GM12878 (cell line): ENCODE results near the gene PROZ. TPM values are rescaled to one million over a fixed set of nuclear protein-coding genes. Genes with fewer than 3 reads are reported as not detected.

Experiments
- ATAC-seq: fragments of 200-7000 bp; cut with Tn5 transposase; 3 replicates; pipeline ENCODE4 v1.9.1; 2020; ENCODE audit warnings: mild to moderate bottlenecking, moderate library complexity
- BruUV-seq: library from RNA; stranded (reverse); fragments of 400-500 nt; replicated peaks from 2 replicates; lab custom pipeline; 2021; lab: Mats Ljungman, UMichigan
- CTCF ChIA-PET: fragments of 300-600 bp; sonication (Branson Sonifier 250); formaldehyde crosslinking; extraction: SDS; loops from one replicate; lab custom pipeline; 2021; ENCODE audit warnings: inconsistent platforms; lab: Yijun Ruan, JAX
- POLR2A ChIA-PET: fragments of 350-600 bp; formaldehyde crosslinking; extraction: SDS; loops from one replicate; lab custom pipeline; 2021; ENCODE audit warnings: inconsistent platforms; lab: Charles Lee
- RAD21 ChIA-PET: fragments of 300-600 bp; sonication (Branson Sonifier 250); formaldehyde crosslinking; loops from one replicate; lab custom pipeline; 2023; ENCODE audit warnings: antibody characterized with exemption; ENCODE audit not compliant: unreplicated experiment; lab: Charles Lee
- SMC1A ChIA-PET: fragments of 300-600 bp; sonication (Branson Sonifier 250); formaldehyde crosslinking; loops from one replicate; lab custom pipeline; 2023; ENCODE audit not compliant: unreplicated experiment, uncharacterized antibody; lab: Charles Lee
- DNase-seq: peaks from one replicate; pipeline ENCODE4 v3.0.0-alpha.2; 2011; ENCODE audit warnings: low read depth, low spot score
- FAIRE-seq: peaks from 3 replicates; lab custom pipeline; 2011; peaks lifted over from hg19 to GRCh38; lab: Jason Lieb, UNC
- H2AFZ ChIP-seq: 2 replicates; pipeline ENCODE4 v1.6.0; 2011; ENCODE audit warnings: low read depth, low read length, control low read depth; ENCODE audit not compliant: control insufficient read depth
- H3K27ac ChIP-seq: 2 replicates; pipeline ENCODE4 v1.5.1; 2011; ENCODE audit warnings: control low read depth; ENCODE audit not compliant: control insufficient read depth, insufficient read depth
- H3K27me3 ChIP-seq, 2 experiments: replicated peaks in 1 of 2; 2 replicates each; pipeline versions ENCODE4 v1.6.0 to v1.6.1; 2011; ENCODE audit warnings: low read length in 1 of 2; ENCODE audit not compliant: control insufficient read depth in 2 of 2, insufficient read depth in 2 of 2
- H3K36me3 ChIP-seq, 2 experiments: 2 replicates each; pipeline ENCODE4 v1.5.1; 2011; ENCODE audit warnings: low read length in 1 of 2; ENCODE audit not compliant: control insufficient read depth in 2 of 2, insufficient read depth in 2 of 2
- H3K4me1 ChIP-seq: 2 replicates; pipeline ENCODE4 v1.6.1; 2011; ENCODE audit warnings: mild to moderate bottlenecking, low read length, moderate library complexity, mixed read lengths; ENCODE audit not compliant: control insufficient read depth, insufficient read depth
- H3K4me2 ChIP-seq: 2 replicates; pipeline ENCODE4 v1.6.0; 2011; ENCODE audit warnings: control low read depth; ENCODE audit not compliant: control insufficient read depth, insufficient read depth
- H3K4me3 ChIP-seq: fragments of 200-600 bp; sonication (generic); 2 replicates; pipeline ENCODE4 v1.5.1; 2016
- H3K79me2 ChIP-seq: 2 replicates; pipeline ENCODE4 v1.6.0; 2011; ENCODE audit warnings: low read length; ENCODE audit not compliant: control insufficient read depth, insufficient read depth
- H3K9ac ChIP-seq: 2 replicates; pipeline ENCODE4 v1.8.0; 2011; ENCODE audit warnings: low read length, control low read depth, mixed read lengths; ENCODE audit not compliant: control insufficient read depth, insufficient read depth
- H3K9me3 ChIP-seq: replicated peaks from 3 replicates; pipeline ENCODE4 v1.5.1; 2011; ENCODE audit warnings: mild to moderate bottlenecking, low read length; ENCODE audit not compliant: control insufficient read depth, insufficient read depth
- H4K20me1 ChIP-seq: 2 replicates; pipeline ENCODE4 v1.6.0; 2011; ENCODE audit not compliant: control insufficient read depth, insufficient read depth
- ATF3 ChIP-seq: IDR thresholded peaks from 2 replicates; pipeline ENCODE4 v1.6.1; 2011; ENCODE audit warnings: low read depth, mild to moderate bottlenecking, low read length, moderate library complexity, borderline replicate concordance; ENCODE audit errors: extremely low read depth
- BCL11A ChIP-seq: IDR thresholded peaks from 2 replicates; pipeline ENCODE4 v1.6.1; 2011; ENCODE audit warnings: low read depth, low read length
- CBFB ChIP-seq: IDR thresholded peaks from 2 replicates; pipeline ENCODE4 v1.6.1; 2016; ENCODE audit warnings: antibody characterized with exemption, low read depth
- CBX3 ChIP-seq: fragments of 200-600 bp; sonication (generic); IDR thresholded peaks from 2 replicates; pipeline ENCODE4 v1.6.1; 2016; ENCODE audit warnings: low read depth, borderline replicate concordance
- CEBPB ChIP-seq, 2 experiments: fragments of 150-350 bp in 1 of 2; IDR thresholded peaks; 2 replicates each; pipeline ENCODE4 v1.6.1; 2012 to 2014; ENCODE audit warnings: low read depth in 2 of 2, low read length in 2 of 2, borderline replicate concordance in 1 of 2, inconsistent platforms in 1 of 2
- EP300 ChIP-seq, 2 experiments: fragments of 150-350 bp in 1 of 2; IDR thresholded peaks; 2 replicates each; pipeline ENCODE4 v1.6.1; 2011 to 2012; ENCODE audit warnings: low read depth in 2 of 2, low read length in 2 of 2, borderline replicate concordance in 1 of 2, improper control_type of control experiment in 1 of 2, inconsistent platforms in 1 of 2; ENCODE audit not compliant: control insufficient read depth in 1 of 2
- IKZF1 ChIP-seq: fragments of 450-650 bp; conservative IDR thresholded peaks from 2 replicates; pipeline ENCODE4 v1.6.1; 2017; ENCODE audit warnings: antibody characterized with exemption, mild to moderate bottlenecking
- IKZF2 ChIP-seq, 2 experiments: fragments of 450-650 bp; IDR thresholded peaks; 2 replicates each; pipeline ENCODE4 v1.6.1; 2017; ENCODE audit warnings: mild to moderate bottlenecking in 2 of 2, moderate library complexity in 2 of 2
- MEF2A ChIP-seq: IDR thresholded peaks from 2 replicates; pipeline ENCODE4 v1.6.1; 2011; ENCODE audit warnings: low read depth, mild to moderate bottlenecking, low read length, moderate library complexity; ENCODE audit not compliant: insufficient read depth
- MLLT1 ChIP-seq: fragments of 450-650 bp; IDR thresholded peaks from 2 replicates; pipeline ENCODE4 v1.6.1; 2016; ENCODE audit warnings: mild to moderate bottlenecking
- MXI1 ChIP-seq: fragments of 150-350 bp; IDR thresholded peaks from 2 replicates; pipeline ENCODE4 v1.6.1; 2011; ENCODE audit warnings: low read depth, mild to moderate bottlenecking, inconsistent platforms, low read length, improper control_type of control experiment
- RCOR1 ChIP-seq: conservative IDR thresholded peaks from 2 replicates; pipeline ENCODE4 v1.6.1; 2012; ENCODE audit warnings: low read depth, low read length, improper control_type of control experiment
- SMAD5 ChIP-seq: IDR thresholded peaks from 2 replicates; pipeline ENCODE4 v1.6.1; 2016; ENCODE audit warnings: antibody characterized with exemption, low read depth
- SMC3 ChIP-seq: IDR thresholded peaks from 2 replicates; pipeline ENCODE4 v1.6.1; 2011; ENCODE audit warnings: low read length, improper control_type of control experiment, borderline replicate concordance
- SP1 ChIP-seq: IDR thresholded peaks from one replicate; pipeline ENCODE4 v1.6.1; 2011; ENCODE audit warnings: low read depth, low read length
- SPI1 ChIP-seq: IDR thresholded peaks from 2 replicates; pipeline ENCODE4 v1.6.1; 2011; ENCODE audit warnings: low read depth, mild to moderate bottlenecking, low read length, moderate library complexity, borderline replicate concordance; ENCODE audit not compliant: insufficient read depth
- SREBF1 ChIP-seq: IDR thresholded peaks from 2 replicates; pipeline ENCODE4 v1.6.1; 2012; ENCODE audit warnings: mild to moderate bottlenecking, low read length
- TARDBP ChIP-seq: IDR thresholded peaks from 2 replicates; pipeline ENCODE4 v1.6.1; 2016; ENCODE audit warnings: borderline replicate concordance
- ZNF207 ChIP-seq: fragments of 450-650 bp; IDR thresholded peaks from 2 replicates; pipeline ENCODE4 v1.6.1; 2014; ENCODE audit warnings: antibody characterized with exemption, mild to moderate bottlenecking, borderline replicate concordance
- WGBS: methylation state at CpG from one replicate; pipeline ENCODE4 v1.1.6; 2016; ENCODE audit warnings: low lambda C conversion rate; ENCODE audit not compliant: insufficient replicate concordance, insufficient coverage; ENCODE audit errors: missing lambda C conversion rate; 5-methylcytosine and 5-hydroxymethylcytosine counted together
- in situ Hi-C: fragments of 300-500 bp; cut with MboI; formaldehyde crosslinking; loops from 9 replicates; pipeline ENCODE4 v1.14.3; 2018; ENCODE audit warnings: mixed read lengths
- intact Hi-C: fragments of 100-400 bp; cut with micrococcal nuclease; formaldehyde crosslinking; loops from one replicate; pipeline ENCODE4 v1.14.2; 2022; ENCODE audit not compliant: unreplicated experiment
- polyA plus RNA-seq, 11 experiments: library from polyadenylated mRNA; depleted of rRNA in 4 of 11; unstranded in 6 of 11; stranded (reverse) in 5 of 11; fragments of >200 nt; fragmentation: Nextera tagmentation in 4 of 11; fragmentation: Illumina TruSeq in 1 of 11; extraction: Ambion mirVana in 4 of 11; extraction: Trizol in 1 of 11; gene quantifications; 1 replicate in 1 of 11; 2 replicates in 10 of 11; pipeline versions ENCODE4 v1.2.1 to v1.2.3, GENCODE V29; 2011 to 2016; ENCODE audit warnings: inconsistent platforms in 2 of 11, missing spikeins in 2 of 11, low read depth in 1 of 11
- total RNA-seq, 4 experiments: library from RNA; depleted of rRNA in 3 of 4; stranded (reverse); fragments of >200 nt in 3 of 4; fragmentation: Illumina TruSeq in 1 of 4; extraction: Trizol in 1 of 4; gene quantifications; 2 replicates each; pipeline versions ENCODE4 v1.2.1 to v1.2.3, GENCODE V29; 2013 to 2021

PROZ gene
- total and polyA plus RNA-seq, 10 of the 15 experiments (the other 5 are each of a cell fraction or from before 2014, with no cell fraction given), result 0.07 to 0.24 (median 0.21) TPM; not detected in 7

GRCh38 chr13:113169277-113170272 is 11.1 kb downstream of the PROZ start:
- H3K79me2 ChIP-seq, result no peaks in the 10 kb centered on the region
- ChIA-PET POLR2A (no interaction called here), RAD21 (no interaction called here), CTCF (no interaction called here), SMC1A (interaction anchor here (1.0 kb wide), 1 partner anchor 9 kb away, joined by 3 read pairs; no protein-coding TSS in a partner anchor)
- no peak for FAIRE-seq
- H3K36me3 ChIP-seq, result peaks cover 0 to 6% of the 10 kb centered on the region in 2 experiments; a peak in 3 of 4 replicates
- H3K9ac ChIP-seq, result no peak overlapping the region
- DNase-seq, result no peak
- in situ Hi-C loops, result no loop called here
- WGBS, result 94% methylated on average over 11 of the region's 13 CpGs
- no peak overlapping the region for H3K27ac ChIP-seq
- ATAC-seq, result no peak
- no peaks in the 10 kb centered on the region for H3K4me1 ChIP-seq
- H3K4me3 ChIP-seq, result no peak overlapping the region
- no peaks in the 10 kb centered on the region for H3K9me3 ChIP-seq
- no peaks in the 10 kb centered on the region for H3K27me3 ChIP-seq
- H3K4me2 ChIP-seq, result no peak overlapping the region
- no peak overlapping the region for H2AFZ ChIP-seq
- no peaks in the 10 kb centered on the region for H4K20me1 ChIP-seq
- no TSS peak for BruUV-seq
- intact Hi-C loops, result no loop called here
- TF ChIP-seq MXI1 (no peak), TARDBP (no peak), CEBPB (IDR thresholded peaks at IDR 0.05; ENCODE audit: borderline replicate concordance in 1 of 2, low read depth in 2 of 2, low read length in 2 of 2) (no peak), IKZF2 (IDR thresholded peaks at IDR 0.05) (no peak), SP1 (no peak), SPI1 (no peak), BCL11A (no peak), ZNF207 (no peak), CBX3 (no peak), CBFB (no peak), SMAD5 (no peak), ATF3 (no peak), MLLT1 (no peak), IKZF1 (no peak), MEF2A (no peak), SREBF1 (no peak), SMC3 (no peak), RCOR1 (no peak), EP300 (IDR thresholded peaks at IDR 0.05; ENCODE audit: borderline replicate concordance in 1 of 2, control insufficient read depth in 1 of 2, low read depth in 2 of 2, low read length in 2 of 2) (no peak)
